Measurements from ENCODE around the gene C2CD4D.

C2CD4D gene

GRCh38 chr1:151864411-151864810, 24.8 kb upstream of the C2CD4D start:
- TF ChIP-seq CTCF (conservative IDR thresholded peaks at IDR 0.05; ENCODE audit: low read depth, low read length): no peak
- DNase-seq (ENCODE audit: low read depth): no peak

GRCh38 chr1:151862604-151863003, 23.0 kb upstream of the C2CD4D start:
- no peak for DNase-seq (ENCODE audit: low read depth)
- H3K4me3 ChIP-seq (ENCODE audit: low read depth, low read length): no peak overlapping the region
- no peak for TF ChIP-seq CTCF (conservative IDR thresholded peaks at IDR 0.05; ENCODE audit: low read depth, low read length)

More at GRCh38 chr1:151864411-151864810, 24.8 kb upstream of the C2CD4D start:
- H3K4me3 ChIP-seq (ENCODE audit: low read depth, low read length): no peak overlapping the region

- no peak for DNase-seq (ENCODE audit: low read depth)
- TF ChIP-seq CTCF (conservative IDR thresholded peaks at IDR 0.05; ENCODE audit: low read depth, low read length): no peak
- H3K4me3 ChIP-seq (ENCODE audit: low read depth, low read length): no peak overlapping the region
These were observed 21.0 kb upstream of the C2CD4D start for GRCh38 chr1:151860504-151861187.

GRCh38 chr1:151859891-151860293, 20.3 kb upstream of the C2CD4D start:
- TF ChIP-seq CTCF (conservative IDR thresholded peaks at IDR 0.05; ENCODE audit: low read depth, low read length): no peak

GRCh38 chr1:151858886-151859665, 19.5 kb upstream of the C2CD4D start:
- no peak overlapping the region for H3K4me3 ChIP-seq (ENCODE audit: low read depth, low read length)
- TF ChIP-seq CTCF (conservative IDR thresholded peaks at IDR 0.05; ENCODE audit: low read depth, low read length): no peak
- no peak for DNase-seq (ENCODE audit: low read depth)

More at GRCh38 chr1:151859891-151860293, 20.3 kb upstream of the C2CD4D start:
- no peak for DNase-seq (ENCODE audit: low read depth)
- no peak overlapping the region for H3K4me3 ChIP-seq (ENCODE audit: low read depth, low read length)

- TF ChIP-seq CTCF (conservative IDR thresholded peaks at IDR 0.05; ENCODE audit: low read depth, low read length): no peak
- no peak for DNase-seq (ENCODE audit: low read depth)
- H3K4me3 ChIP-seq (ENCODE audit: low read depth, low read length): no peak overlapping the region
These were observed 18.6 kb upstream of the C2CD4D start for GRCh38 chr1:151858030-151858746.

Data from choroid plexus epithelial cell (primary cell).